Measurements from ENCODE around the gene COQ9. TPM values are rescaled to one million over a fixed set of nuclear protein-coding genes. Genes with fewer than 3 reads are reported as not detected.

The COQ9 gene
- total RNA-seq, 4 donors from 2014 or later = 20.6 to 35.0 (median 27.5) TPM

- DNase-seq (ENCODE audit: low spot score in 2 of 2) = peak; percentile 65 to 67
- 2 to 3% methylated on average over 16 to 59 of the region's 73 CpGs for WGBS, 2 donors
- Histone ChIP-seq H3K36me3 (no peaks in the 10 kb centered on the region), H3K27me3 (no peaks in the 10 kb centered on the region), H3K27ac (peak within 1 kb of the TSS; percentile 67 to 87 (median 82)), H3K9me3 (no peaks in the 10 kb centered on the region), H3K4me3 (peak within 1 kb of the TSS; percentile 61 to 81 (median 64)), H3K4me1 (peaks cover 0 to 37% (median 11%) of the 10 kb centered on the region in 4 donors)
- TF ChIP-seq POLR2A (IDR thresholded peaks at IDR 0.05) = peak in 1 of 2 donors; percentile 43
- no peak for TF ChIP-seq CTCF (IDR thresholded peaks at IDR 0.05)
Measured at GRCh38 chr16:57485916-57486857, 38.9 kb downstream of the COQ9 start, which contains the start of gene DOK4. Gene DOK4, minus strand, starts transcription at chr16:57486493. Its CDS starts 6,986 bp downstream, at chr16:57479507.

DNA sequence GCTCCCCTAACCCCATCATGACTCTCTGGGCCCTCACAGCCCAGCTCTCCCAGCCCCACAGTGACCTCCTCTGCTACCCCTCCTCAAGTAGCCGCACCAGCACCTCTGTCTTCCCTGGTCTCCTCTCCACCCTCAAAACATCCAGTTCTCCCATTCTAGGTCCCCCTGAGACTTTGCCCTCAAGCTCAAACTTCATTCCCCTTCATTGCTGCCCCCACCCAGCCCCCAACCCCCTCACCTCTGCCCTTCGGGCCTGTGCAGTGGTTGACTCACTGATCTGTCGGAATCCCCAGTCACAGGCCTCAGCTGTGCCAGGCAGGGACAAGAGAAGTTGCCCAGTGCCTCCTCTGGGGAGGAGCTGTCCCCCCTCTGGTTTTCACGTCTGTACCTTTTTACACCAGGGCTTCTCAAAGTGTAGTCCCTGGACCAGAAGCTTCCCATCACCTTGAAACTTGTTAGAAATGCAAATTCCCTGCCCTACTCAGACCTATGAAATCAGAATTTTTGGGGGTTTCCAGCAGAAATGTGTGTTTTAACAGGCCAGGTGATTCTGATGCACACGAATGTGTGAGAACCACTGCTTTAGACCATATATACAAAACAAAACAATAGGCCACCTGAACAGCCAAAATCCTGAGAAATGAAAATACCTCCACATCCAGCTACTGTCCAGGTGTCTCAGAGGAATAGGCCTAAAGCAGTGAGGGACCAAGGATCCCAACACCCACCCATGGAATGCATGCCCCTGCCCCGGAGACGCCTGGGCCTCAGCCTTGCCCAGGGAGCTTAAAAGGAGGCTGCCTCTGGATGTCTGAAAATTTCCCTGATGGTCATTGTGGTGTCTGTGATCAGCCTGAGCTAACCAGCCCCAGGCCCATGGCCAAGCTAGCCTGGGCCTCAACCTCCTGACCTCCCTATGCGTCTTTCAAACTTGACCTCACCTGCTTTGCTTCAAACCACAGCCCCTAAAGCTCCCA is 39.9 kb downstream of the COQ9 start:
- TF ChIP-seq EP300 (IDR thresholded peaks at IDR 0.05) (no peak), CTCF (IDR thresholded peaks at IDR 0.05) (no peak), POLR2A (IDR thresholded peaks at IDR 0.05) (no peak)
- H3K27ac ChIP-seq = peak overlapping the region; percentile 4 to 87 (median 60)
- WGBS, 2 donors = 65 to 76% methylated on average over 8 of the region's 8 CpGs
- no peak for DNase-seq (ENCODE audit: low spot score in 2 of 2)
- no peaks in the 10 kb centered on the region for H3K27me3 ChIP-seq
- peak overlapping the region; percentile 52 to 81 (median 62) for H3K4me3 ChIP-seq
- peaks cover 0 to 37% (median 11%) of the 10 kb centered on the region in 4 donors for H3K4me1 ChIP-seq
- H3K36me3 ChIP-seq = no peaks in the 10 kb centered on the region
- no peaks in the 10 kb centered on the region for H3K9me3 ChIP-seq

GRCh38 chr16:57489229-57489628 is 42.0 kb downstream of the COQ9 start:
- Histone ChIP-seq H3K27ac (no peak overlapping the region), H3K4me3 (no peak overlapping the region), H3K27me3 (no peaks in the 10 kb centered on the region), H3K4me1 (peaks cover 0 to 33% (median 11%) of the 10 kb centered on the region in 4 donors), H3K36me3 (no peaks in the 10 kb centered on the region), H3K9me3 (no peaks in the 10 kb centered on the region)
- 85 to 89% methylated on average over 5 of the region's 5 CpGs for WGBS, 2 donors
- TF ChIP-seq CTCF (IDR thresholded peaks at IDR 0.05) (no peak), EP300 (IDR thresholded peaks at IDR 0.05) (no peak), POLR2A (IDR thresholded peaks at IDR 0.05) (no peak)
- DNase-seq (ENCODE audit: low spot score in 2 of 2) = peak in 1 of 2 donors; percentile 10

DNA sequence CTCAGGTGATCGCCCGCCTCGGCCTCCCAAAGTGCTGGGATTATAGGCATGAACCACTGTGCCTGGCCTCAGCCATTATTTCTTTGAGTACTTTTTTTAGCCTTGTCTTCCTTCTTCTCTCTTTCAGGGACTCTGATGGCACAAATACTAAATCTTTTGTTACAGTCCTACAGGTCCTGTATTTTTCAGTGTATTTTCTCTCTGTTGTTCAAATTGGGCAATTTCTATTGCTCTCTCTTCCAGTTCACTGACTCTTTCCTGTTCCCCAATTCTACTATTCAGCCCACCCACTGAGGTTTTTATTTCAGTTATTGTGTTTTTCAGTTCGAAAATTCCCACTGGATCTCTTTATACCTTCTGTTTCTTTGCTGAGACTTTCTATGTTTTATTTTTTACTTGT is 46.5 kb downstream of the COQ9 start:
- Histone ChIP-seq H3K36me3 (no peaks in the 10 kb centered on the region), H3K4me3 (no peak overlapping the region), H3K27me3 (no peaks in the 10 kb centered on the region), H3K4me1 (no peaks in the 10 kb centered on the region), H3K27ac (no peak overlapping the region), H3K9me3 (no peaks in the 10 kb centered on the region)
- 73 to 75% methylated on average over 4 of the region's 4 CpGs for WGBS, 2 donors
- TF ChIP-seq EP300 (IDR thresholded peaks at IDR 0.05) (no peak), POLR2A (IDR thresholded peaks at IDR 0.05) (no peak), CTCF (IDR thresholded peaks at IDR 0.05) (no peak)
- no peak for DNase-seq (ENCODE audit: low spot score in 2 of 2)

Data from tibial nerve (tissue), 4 donors.